Measurements from ENCODE around the gene SLC52A3.

Gene SLC52A3

DNA sequence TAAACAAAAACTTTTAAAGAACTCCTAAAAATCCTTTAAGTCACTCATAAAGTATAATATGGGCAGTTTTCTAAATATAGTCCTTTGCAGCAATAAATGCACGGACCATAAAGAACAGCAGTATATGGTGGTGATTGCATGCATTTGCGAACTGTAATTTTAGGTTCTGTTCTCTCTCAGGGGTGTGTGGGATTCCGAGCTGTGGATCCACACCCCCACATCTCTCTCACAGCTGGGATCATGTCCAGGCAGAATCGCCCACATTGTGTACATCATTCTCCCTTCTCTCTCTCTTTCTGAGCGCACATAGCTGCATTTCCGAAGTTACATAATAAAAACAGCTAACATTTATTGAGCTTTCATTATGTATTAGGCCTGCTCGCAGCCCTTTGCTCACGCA is 28.6 kb downstream of the SLC52A3 start:
- H3K36me3 ChIP-seq, result no peaks in the 10 kb centered on the region
- TF ChIP-seq, protein P1, sequence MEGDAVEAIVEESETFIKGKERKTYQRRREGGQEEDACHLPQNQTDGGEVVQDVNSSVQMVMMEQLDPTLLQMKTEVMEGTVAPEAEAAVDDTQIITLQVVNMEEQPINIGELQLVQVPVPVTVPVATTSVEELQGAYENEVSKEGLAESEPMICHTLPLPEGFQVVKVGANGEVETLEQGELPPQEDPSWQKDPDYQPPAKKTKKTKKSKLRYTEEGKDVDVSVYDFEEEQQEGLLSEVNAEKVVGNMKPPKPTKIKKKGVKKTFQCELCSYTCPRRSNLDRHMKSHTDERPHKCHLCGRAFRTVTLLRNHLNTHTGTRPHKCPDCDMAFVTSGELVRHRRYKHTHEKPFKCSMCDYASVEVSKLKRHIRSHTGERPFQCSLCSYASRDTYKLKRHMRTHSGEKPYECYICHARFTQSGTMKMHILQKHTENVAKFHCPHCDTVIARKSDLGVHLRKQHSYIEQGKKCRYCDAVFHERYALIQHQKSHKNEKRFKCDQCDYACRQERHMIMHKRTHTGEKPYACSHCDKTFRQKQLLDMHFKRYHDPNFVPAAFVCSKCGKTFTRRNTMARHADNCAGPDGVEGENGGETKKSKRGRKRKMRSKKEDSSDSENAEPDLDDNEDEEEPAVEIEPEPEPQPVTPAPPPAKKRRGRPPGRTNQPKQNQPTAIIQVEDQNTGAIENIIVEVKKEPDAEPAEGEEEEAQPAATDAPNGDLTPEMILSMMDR (IDR thresholded peaks at IDR 0.05), result no peak
- H3K9me3 ChIP-seq, result peaks cover 0 to 6% (median 6%) of the 10 kb centered on the region in 3 donors
- H3K27ac ChIP-seq, result no peak overlapping the region
- H3K4me3 ChIP-seq, result no peak overlapping the region
- H3K4me1 ChIP-seq, result no peaks in the 10 kb centered on the region
- no peak for DNase-seq
- peaks cover 0 to 20% of the 10 kb centered on the region in 2 donors for H3K27me3 ChIP-seq
- intact Hi-C loops (cut with DNase I; ENCODE audit: low total_unique reads), result loop anchor here (5.0 to 10.0 kb wide), 2 partner anchors 177 to 385 kb away; no protein-coding TSS in a partner anchor

DNA sequence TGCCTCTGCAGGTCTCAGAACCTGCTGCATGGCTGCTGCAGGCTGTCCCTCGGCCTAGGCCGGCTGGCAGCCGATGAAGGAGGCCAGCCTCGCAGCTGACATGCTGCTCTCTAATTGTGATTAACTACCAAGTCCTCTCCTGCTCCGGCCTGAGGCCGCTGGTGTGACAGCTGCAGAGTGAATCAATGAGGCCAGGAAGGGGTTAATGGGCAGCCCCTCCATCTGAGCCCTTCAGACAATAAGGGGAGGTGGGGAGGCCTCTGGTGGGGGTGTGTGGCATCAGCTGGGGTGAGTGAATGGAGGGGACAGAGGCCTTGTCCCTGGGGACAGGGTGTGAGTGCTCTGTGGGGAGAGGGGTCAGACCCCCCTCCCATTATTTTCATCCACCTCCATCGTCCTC is 34.4 kb downstream of the SLC52A3 start:
- TF ChIP-seq, protein P1 (IDR thresholded peaks at IDR 0.05), result no peak
- no peak for DNase-seq
- intact Hi-C loops (cut with DNase I; ENCODE audit: low total_unique reads), result loop anchor here (10.0 kb wide), 1 partner anchor 379 kb away; no protein-coding TSS in a partner anchor

DNA sequence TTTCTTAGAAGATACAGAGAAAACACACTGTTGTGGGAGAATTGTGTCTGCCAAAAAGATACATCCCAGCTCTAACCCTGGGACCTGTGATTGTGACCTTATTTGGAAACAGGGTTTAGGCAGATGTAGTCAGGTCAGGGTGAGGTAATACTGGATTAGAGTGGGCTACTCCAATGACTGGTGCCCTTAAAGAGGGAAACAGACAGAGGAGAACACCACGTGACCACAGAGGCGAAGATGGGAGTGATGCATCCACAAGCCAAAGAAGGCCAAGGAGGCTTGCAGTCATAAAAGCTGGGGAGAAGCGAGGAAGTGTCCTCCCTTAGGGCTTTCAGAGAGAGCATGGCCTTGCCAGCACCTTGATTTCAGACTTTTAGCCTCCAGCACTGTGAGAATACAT is 35.6 kb downstream of the SLC52A3 start:
- H3K36me3 ChIP-seq, result no peaks in the 10 kb centered on the region
- DNase-seq, result no peak
- H3K9me3 ChIP-seq, result no peaks in the 10 kb centered on the region
- H3K27me3 ChIP-seq, result peaks cover 0 to 42% of the 10 kb centered on the region in 2 donors
- TF ChIP-seq, protein P1 (IDR thresholded peaks at IDR 0.05), result no peak
- peaks cover 0 to 10% (median 8%) of the 10 kb centered on the region in 4 donors for H3K4me1 ChIP-seq
- intact Hi-C loops (cut with DNase I; ENCODE audit: low total_unique reads), result loop anchor here (10.0 kb wide), 1 partner anchor 378 kb away; no protein-coding TSS in a partner anchor
- no peak overlapping the region for H3K4me3 ChIP-seq
- H3K27ac ChIP-seq, result no peak overlapping the region

More for the DNA sequence above, 34.4 kb downstream of the SLC52A3 start:
- H3K27ac ChIP-seq, result no peak overlapping the region
- no peaks in the 10 kb centered on the region for H3K36me3 ChIP-seq
- no peaks in the 10 kb centered on the region for H3K9me3 ChIP-seq
- no peaks in the 10 kb centered on the region for H3K4me1 ChIP-seq
- peaks cover 0 to 31% of the 10 kb centered on the region in 2 donors for H3K27me3 ChIP-seq
- H3K4me3 ChIP-seq, result no peak overlapping the region

DNA sequence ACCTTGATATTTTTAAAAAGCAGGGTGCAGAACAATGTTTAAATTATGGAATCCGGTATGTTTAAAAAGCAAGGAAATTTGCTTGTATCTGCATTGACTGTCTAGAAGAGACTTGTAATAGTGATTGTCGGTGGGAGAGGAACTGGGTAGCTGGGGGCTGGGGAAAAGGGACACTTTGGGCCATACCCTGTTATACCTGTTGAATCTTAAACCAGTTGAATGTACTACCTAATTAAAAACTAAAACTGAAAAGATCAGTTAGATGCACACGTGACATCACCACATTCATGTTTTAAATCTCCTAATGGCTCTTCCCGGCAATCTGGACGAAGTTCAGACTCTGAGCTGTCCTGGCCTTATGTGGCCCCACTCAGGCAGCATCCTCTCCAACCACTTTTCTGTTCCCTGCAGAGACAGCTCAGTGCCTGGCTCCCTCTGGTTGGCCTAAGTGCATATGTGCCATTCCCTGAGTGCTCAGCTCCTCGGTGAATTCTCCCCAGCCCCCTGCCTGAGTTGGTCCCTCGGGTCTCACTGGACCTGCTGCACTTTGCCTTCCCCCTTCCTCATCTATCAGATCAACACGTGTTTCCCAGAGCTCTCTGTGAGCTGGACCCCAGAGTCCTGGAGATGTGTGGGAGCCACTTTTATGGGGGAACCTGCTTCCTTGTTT is 36.3 kb downstream of the SLC52A3 start:
- DNase-seq, result no peak
- TF ChIP-seq, protein P1 (IDR thresholded peaks at IDR 0.05), result no peak
- Histone ChIP-seq H3K4me3 (no peak overlapping the region), H3K27me3 (peaks cover 0 to 47% of the 10 kb centered on the region in 2 donors), H3K36me3 (no peaks in the 10 kb centered on the region), H3K4me1 (peaks cover 0 to 11% (median 8%) of the 10 kb centered on the region in 4 donors), H3K27ac (no peak overlapping the region), H3K9me3 (no peaks in the 10 kb centered on the region)
- intact Hi-C loops (cut with DNase I; ENCODE audit: low total_unique reads), result loop anchor here (10.0 kb wide), 1 partner anchor 377 kb away; no protein-coding TSS in a partner anchor

DNA sequence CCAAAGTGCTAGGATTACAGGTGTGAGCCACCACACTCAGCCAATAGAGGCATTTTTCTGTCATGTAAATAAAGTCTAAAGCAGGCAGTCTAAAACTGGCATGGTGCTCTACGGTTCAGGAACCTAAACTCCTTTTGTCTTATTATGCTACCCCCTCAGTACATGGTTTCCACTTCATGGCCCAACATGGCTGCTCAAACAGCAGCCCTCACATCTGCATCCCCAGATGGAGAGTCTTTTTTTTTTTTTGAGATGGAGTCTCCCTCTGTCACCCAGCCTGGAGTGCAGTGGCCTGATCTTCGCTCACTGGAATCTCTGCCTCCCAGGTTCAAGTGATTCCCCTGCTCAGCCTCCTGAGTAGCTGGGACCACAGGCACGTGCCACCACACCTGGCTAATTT is 38.3 kb downstream of the SLC52A3 start:
- intact Hi-C loops (cut with DNase I; ENCODE audit: low total_unique reads), result loop anchor here (10.0 kb wide), 1 partner anchor 375 kb away; no protein-coding TSS in a partner anchor
- TF ChIP-seq, protein P1 (IDR thresholded peaks at IDR 0.05), result no peak
- H3K27ac ChIP-seq, result no peak overlapping the region
- peaks cover 0 to 57% of the 10 kb centered on the region in 2 donors for H3K27me3 ChIP-seq
- peaks cover 0 to 11% (median 8%) of the 10 kb centered on the region in 4 donors for H3K4me1 ChIP-seq
- no peaks in the 10 kb centered on the region for H3K36me3 ChIP-seq
- no peak for DNase-seq
- H3K9me3 ChIP-seq, result no peaks in the 10 kb centered on the region
- H3K4me3 ChIP-seq, result no peak overlapping the region
